ENCODE data around the gene MB.
"Not testable (repeated sequence)": the region's sequence is repeated elsewhere in the genome, so short reads cannot be mapped to it uniquely, and the experiment has no call there.

MB gene

GRCh38 chr22:35617137-35617755 lies at the start of gene MB:
TSS of gene MB (minus strand) at chr22:35617329. CDS start at chr22:35617257, 72 bp downstream.
- no peak for TF ChIP-seq CTCF (conservative IDR thresholded peaks at IDR 0.05; ENCODE audit: low read depth, low read length)
- DNase-seq (ENCODE audit: low read depth): no peak
- no peak within 1 kb of the TSS for H3K4me3 ChIP-seq (ENCODE audit: low read depth, low read length)

- not testable (repeated sequence) for H3K4me3 ChIP-seq (ENCODE audit: low read depth, low read length); DNase-seq (ENCODE audit: low read depth)
These were observed 49.6 kb upstream of the MB start for GRCh38 chr22:35666699-35667098.

GRCh38 chr22:35664955-35665587 lies 47.9 kb upstream of the MB start:
- H3K4me3 ChIP-seq (ENCODE audit: low read depth, low read length): no peak overlapping the region
- TF ChIP-seq CTCF (conservative IDR thresholded peaks at IDR 0.05; ENCODE audit: low read depth, low read length): no peak
- no peak for DNase-seq (ENCODE audit: low read depth)

GRCh38 chr22:35663371-35663770 lies 46.2 kb upstream of the MB start:
- no peak overlapping the region for H3K4me3 ChIP-seq (ENCODE audit: low read depth, low read length)
- peak; percentile 61 for DNase-seq (ENCODE audit: low read depth)
- TF ChIP-seq CTCF (conservative IDR thresholded peaks at IDR 0.05; ENCODE audit: low read depth, low read length): no peak

GRCh38 chr22:35662914-35663313 lies 45.8 kb upstream of the MB start:
- DNase-seq (ENCODE audit: low read depth): no peak
- no peak overlapping the region for H3K4me3 ChIP-seq (ENCODE audit: low read depth, low read length)
- TF ChIP-seq CTCF (conservative IDR thresholded peaks at IDR 0.05; ENCODE audit: low read depth, low read length): no peak

GRCh38 chr22:35661464-35661863 lies 44.3 kb upstream of the MB start:
- no peak for TF ChIP-seq CTCF (conservative IDR thresholded peaks at IDR 0.05; ENCODE audit: low read depth, low read length)
- H3K4me3 ChIP-seq (ENCODE audit: low read depth, low read length): no peak overlapping the region
- DNase-seq (ENCODE audit: low read depth): peak; percentile 49

- no peak overlapping the region for H3K4me3 ChIP-seq (ENCODE audit: low read depth, low read length)
- no peak for TF ChIP-seq CTCF (conservative IDR thresholded peaks at IDR 0.05; ENCODE audit: low read depth, low read length)
- peak; percentile 21 for DNase-seq (ENCODE audit: low read depth)
These were observed 43.4 kb upstream of the MB start for GRCh38 chr22:35660291-35661127.

All from choroid plexus epithelial cell (primary cell).